HG02852 (cell line): ENCODE results near the gene MBLAC1.

Experiments
- ATAC-seq: cut with Tn5 transposase; IDR thresholded peaks from one replicate; pipeline ENCODE4 v1.9.1; 2021; ENCODE audit warnings: mild to moderate bottlenecking, moderate library complexity; ENCODE audit not compliant: unreplicated experiment

The MBLAC1 gene, protein sequence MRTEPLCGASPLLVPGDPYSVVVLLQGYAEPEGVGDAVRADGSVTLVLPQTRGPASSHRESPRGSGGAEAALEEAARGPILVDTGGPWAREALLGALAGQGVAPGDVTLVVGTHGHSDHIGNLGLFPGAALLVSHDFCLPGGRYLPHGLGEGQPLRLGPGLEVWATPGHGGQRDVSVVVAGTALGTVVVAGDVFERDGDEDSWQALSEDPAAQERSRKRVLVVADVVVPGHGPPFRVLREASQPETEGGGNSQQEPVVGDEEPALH

GRCh38 chr7:100126931-100127865, at the start of gene MBLAC1:
TSS of gene MBLAC1 (plus strand) at chr7:100126967. CDS start at chr7:100127396, 429 bp downstream.
- ATAC-seq: peak; percentile 57

- no peak for ATAC-seq
Observed at GRCh38 chr7:100077205-100077604, 49.6 kb upstream of the MBLAC1 start.

DNA sequence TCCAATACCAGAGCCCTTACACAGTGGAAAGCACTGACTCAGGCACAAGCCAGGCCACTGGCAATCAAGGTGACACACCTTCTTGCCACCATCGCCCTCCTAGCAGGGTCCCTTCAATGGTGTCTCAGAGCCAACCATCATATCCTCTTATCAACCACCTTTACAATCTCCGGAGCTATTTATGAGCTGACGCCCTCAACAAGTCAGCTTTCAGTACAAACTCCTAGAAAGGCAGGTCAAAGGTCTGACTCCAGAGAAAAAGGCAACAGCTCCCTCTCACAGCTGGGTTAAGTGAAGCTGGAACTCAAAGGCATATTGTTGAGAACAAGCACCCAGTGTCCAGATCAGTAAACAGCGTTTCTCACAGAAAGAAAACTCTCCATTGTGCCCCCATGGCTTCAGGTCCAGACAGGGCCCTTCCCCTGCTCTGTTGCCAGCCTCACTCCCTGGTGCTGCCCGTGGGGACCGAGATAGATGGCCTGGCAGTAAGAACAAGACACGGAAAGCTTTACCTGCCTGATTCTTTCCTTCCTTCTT, 47.7 kb upstream of the MBLAC1 start:
- ATAC-seq: no peak

GRCh38 chr7:100080907-100081534, 45.7 kb upstream of the MBLAC1 start:
- peak; percentile 19 for ATAC-seq

- peak; percentile 75 for ATAC-seq
Observed at GRCh38 chr7:100081535-100082102, 45.1 kb upstream of the MBLAC1 start, which contains the start of gene ZNF3. TSS of gene ZNF3 (minus strand) at chr7:100081723. CDS start at chr7:100077357, 4,366 bp downstream.

GRCh38 chr7:100082978-100083377, 43.8 kb upstream of the MBLAC1 start:
- no peak for ATAC-seq

GRCh38 chr7:100085515-100085914, 41.3 kb upstream of the MBLAC1 start:
- no peak for ATAC-seq

GRCh38 chr7:100087055-100087750, 39.6 kb upstream of the MBLAC1 start:
- no peak for ATAC-seq

- ATAC-seq: peak; percentile 18
Observed at GRCh38 chr7:100088095-100088620, 38.6 kb upstream of the MBLAC1 start.

GRCh38 chr7:100088621-100089457, 37.9 kb upstream of the MBLAC1 start, which contains the start of gene COPS6:
TSS of gene COPS6 (plus strand) at chr7:100088969. CDS start at chr7:100088991, 22 bp downstream.
- peak; percentile 63 for ATAC-seq

DNA sequence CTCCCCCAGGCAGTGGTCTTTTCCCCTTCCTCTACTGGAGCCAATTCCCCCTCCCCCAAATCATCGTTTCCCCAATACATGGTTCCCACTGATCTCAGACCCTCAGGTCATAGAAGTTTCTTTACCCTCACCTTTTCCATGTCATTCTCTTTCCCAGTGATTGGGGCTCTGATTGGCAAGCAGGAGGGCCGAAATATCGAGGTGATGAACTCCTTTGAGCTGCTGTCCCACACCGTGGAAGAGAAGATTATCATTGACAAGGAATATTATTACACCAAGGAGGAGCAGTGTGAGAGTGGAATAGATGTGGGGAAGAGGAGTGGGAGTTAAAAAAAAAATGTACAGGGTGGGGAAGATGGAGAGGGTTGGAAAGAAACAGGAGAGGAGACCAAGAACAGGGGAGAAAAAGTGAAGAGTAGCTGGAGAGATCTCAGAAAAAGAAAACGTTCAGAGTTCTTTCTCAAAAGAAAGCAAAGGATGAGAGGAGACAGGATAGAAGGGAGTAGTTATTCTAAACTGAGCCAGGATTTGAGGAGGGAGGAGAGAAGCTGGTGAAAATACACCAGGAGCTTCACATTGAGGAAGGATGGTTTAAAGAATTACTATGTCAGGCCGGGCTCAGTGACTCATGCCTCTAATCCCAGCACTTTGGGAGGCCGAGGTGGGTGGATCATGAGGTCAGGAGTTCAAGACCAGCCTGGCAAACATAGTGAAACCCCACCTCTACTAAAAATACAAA, 37.1 kb upstream of the MBLAC1 start:
- ATAC-seq: no peak

GRCh38 chr7:100090527-100091410, 36.0 kb upstream of the MBLAC1 start:
- ATAC-seq: no peak

- ATAC-seq: no peak
Observed at GRCh38 chr7:100091411-100092181, 35.2 kb upstream of the MBLAC1 start.

GRCh38 chr7:100093054-100093453, 33.7 kb upstream of the MBLAC1 start:
- ATAC-seq: no peak

- no peak for ATAC-seq
Observed at GRCh38 chr7:100093498-100093897, 33.3 kb upstream of the MBLAC1 start.

DNA sequence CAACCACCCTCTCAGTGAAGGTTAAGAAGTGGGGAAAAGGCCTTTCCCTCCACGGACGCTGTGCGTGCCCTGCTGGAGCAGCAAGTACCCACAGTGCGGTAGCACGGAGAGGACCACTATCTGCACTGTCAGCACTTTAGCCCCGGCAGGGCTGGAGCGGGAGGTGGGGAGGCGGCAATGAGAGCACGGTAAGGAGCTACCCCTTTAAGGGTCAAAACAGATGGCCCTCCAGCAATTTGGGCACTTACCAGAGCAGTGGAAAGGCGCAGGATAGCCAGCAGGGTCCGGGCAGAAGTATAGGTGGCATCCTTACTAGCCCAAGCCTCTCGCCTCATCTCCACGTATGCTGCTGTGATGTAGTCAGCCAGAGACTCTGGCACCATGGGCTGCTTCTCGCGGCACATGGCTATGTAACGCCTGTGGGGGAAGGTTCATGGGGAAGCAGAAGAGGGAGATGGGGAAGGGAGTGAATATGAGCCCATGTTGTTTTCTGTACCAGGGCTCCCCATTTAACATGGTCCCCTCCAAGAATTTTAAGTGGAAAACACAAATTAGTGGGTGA, 32.8 kb upstream of the MBLAC1 start:
- no peak for ATAC-seq
